GM18508 (cell line): Measurements from ENCODE around the gene VIL1.

Experiments used
- ATAC-seq: cut with Tn5 transposase; IDR thresholded peaks from one replicate; pipeline ENCODE4 v1.9.1; 2021; ENCODE audit warnings: moderate number of reproducible peaks; ENCODE audit not compliant: insufficient read depth, unreplicated experiment

The VIL1 gene

GRCh38 chr2:218418717-218419458 lies at the start of gene VIL1:
VIL1 (plus strand) TSS chr2:218419123; CDS start chr2:218423779, 4,656 bp downstream.
- no peak for ATAC-seq

DNA sequence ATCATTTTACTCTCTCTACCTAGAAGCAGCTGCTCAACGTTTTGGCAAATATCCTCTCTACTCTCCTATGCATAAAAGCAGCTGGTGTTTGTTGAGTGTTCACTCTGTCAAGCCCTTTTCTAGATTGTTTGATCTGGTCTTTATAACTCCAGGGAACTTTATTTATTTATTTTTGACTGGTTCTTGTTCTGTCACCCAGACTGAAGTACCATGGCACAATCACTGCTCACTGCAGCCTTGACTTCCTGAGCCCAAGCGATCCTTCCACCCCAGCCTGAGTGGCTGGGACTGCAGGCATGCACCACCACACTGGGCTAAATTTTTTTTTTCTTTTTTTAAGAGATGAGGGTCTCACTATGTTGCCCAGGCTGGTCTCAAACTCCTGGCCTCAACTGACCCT lies 49.6 kb upstream of the VIL1 start:
- no peak for ATAC-seq

DNA sequence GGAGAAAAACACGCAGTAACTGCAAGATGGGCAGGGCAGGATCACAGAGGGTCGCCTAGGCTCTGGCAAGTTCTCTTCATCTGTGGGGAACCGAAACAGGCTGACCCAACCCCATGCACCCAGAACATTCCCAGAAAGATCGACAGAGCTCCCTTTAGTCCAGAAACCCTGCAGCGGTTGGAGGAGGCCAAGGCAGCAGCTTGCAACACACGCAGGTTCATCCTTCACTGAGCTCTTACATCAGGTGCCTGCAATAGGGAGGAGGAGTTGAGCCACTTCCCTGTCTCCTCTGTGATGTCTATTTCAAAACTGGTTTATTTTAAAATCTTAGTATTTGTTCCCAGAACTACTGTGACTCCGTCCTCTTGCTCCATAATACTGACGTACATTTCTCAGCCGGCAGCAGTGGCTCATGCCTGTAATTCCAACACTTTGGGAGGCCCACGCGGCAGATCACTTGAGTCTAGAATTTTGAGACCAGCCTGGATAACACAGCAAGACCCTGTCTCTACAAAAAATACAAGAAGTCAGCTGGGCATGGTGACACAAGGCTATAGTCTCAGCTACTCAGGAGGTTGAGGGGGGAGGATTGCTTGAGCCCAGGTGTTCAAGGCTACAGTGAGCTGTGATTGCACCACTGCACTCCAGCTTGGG lies 48.4 kb upstream of the VIL1 start:
- ATAC-seq, result no peak

DNA sequence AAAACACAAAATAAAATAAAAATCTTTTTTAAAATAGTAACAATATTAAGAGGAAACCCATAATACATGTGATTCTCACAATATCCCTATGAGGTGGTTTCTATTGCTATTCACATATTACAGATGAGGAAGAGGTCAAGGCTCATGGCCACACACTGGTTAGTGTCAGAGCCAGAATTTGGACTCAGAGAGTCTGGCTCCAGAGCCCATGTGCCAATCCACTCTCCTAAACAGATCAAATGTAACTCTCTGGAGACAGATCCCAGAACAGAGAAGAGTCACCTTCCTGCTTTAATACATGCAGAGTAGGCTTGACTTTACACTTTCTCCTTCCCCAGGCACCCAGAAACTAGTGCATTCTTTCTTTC lies 47.0 kb upstream of the VIL1 start:
- no peak for ATAC-seq

GRCh38 chr2:218374795-218375194 lies 44.1 kb upstream of the VIL1 start:
- no peak for ATAC-seq

GRCh38 chr2:218375212-218375611 lies 43.7 kb upstream of the VIL1 start:
- ATAC-seq, result no peak

- no peak for ATAC-seq
Measured at GRCh38 chr2:218378053-218378452, 40.9 kb upstream of the VIL1 start.

GRCh38 chr2:218381916-218382366 lies 37.0 kb upstream of the VIL1 start, which contains the start of gene SLC11A1:
SLC11A1 (plus strand) TSS chr2:218382273; CDS start chr2:218382369, 96 bp downstream.
- no peak for ATAC-seq

GRCh38 chr2:218382785-218383184 lies 36.1 kb upstream of the VIL1 start:
- no peak for ATAC-seq

DNA sequence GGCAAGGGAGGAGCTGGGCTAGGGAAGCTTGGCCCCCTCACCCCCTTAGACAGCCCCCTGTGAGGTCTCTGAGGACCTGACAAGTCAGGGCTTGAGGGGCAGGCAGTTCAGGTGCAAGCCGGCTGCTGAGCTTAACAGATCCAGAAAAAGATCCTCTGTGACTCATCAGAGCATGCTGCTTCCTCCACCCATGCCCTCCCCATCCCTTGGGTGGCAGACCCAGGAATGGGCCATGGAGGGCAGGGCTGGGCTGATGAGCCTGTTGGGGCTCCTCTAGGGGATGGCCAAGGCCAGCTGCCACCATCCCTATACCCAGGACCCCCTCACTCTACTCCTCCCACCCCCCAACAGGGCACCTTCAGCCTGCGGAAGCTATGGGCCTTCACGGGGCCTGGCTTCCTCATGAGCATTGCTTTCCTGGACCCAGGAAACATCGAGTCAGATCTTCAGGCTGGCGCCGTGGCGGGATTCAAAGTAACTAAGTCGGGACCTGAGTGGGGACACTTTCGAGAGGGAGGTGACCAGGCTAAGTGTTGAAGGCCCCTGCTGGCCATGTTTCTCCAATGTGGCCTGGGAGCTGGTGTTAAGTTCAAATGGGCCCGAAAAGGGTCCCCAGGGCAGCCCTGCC lies 34.9 kb upstream of the VIL1 start:
- no peak for ATAC-seq

GRCh38 chr2:218384975-218385374 lies 33.9 kb upstream of the VIL1 start:
- no peak for ATAC-seq

- ATAC-seq, result no peak
Measured at GRCh38 chr2:218386505-218387368, 32.2 kb upstream of the VIL1 start.

DNA sequence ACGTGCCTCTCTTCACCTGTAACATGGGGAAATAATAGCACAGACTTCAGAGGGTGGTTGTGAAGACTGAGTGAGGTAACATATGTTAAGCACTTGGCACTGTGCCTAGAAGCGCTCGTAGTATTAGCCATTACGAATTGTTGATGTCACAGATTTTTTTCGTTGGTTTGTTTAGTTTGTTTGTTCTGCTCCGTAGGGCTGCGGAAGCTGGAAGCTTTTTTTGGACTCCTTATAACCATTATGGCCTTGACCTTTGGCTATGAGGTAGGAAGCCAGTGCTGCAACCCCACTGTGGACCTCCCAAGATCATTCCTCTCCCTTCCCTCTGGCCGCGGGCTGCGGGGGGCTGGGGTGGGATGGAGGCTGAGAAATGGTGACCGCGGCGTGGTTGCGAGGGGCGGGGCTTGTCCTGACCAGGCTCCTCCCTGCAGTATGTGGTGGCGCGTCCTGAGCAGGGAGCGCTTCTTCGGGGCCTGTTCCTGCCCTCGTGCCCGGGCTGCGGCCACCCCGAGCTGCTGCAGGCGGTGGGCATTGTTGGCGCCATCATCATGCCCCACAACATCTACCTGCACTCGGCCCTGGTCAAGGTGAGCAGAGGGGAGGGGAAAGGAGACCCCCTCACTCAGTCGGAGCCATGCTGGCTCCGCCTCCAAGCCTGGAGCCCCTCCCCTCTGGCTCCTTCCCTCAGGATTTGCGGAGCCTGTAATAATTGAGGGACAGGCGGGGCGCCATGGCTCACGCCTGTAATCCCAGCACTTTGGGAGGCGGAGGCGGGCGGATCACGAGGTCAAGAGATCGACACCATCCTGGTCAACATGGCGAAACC lies 31.3 kb upstream of the VIL1 start:
- no peak for ATAC-seq

- ATAC-seq, result no peak
Measured at GRCh38 chr2:218389333-218390150, 29.4 kb upstream of the VIL1 start.

- ATAC-seq, result no peak
Measured at GRCh38 chr2:218391202-218391601, 27.7 kb upstream of the VIL1 start.

- no peak for ATAC-seq
Measured at GRCh38 chr2:218392459-218392858, 26.5 kb upstream of the VIL1 start.

GRCh38 chr2:218392891-218393462 lies 25.9 kb upstream of the VIL1 start:
- no peak for ATAC-seq

- no peak for ATAC-seq
Measured at GRCh38 chr2:218393750-218394290, 25.1 kb upstream of the VIL1 start.
